HG03095 (cell line): Measurements from ENCODE around the gene PRKAG2.

ENCODE experiments used
- ATAC-seq: cut with Tn5 transposase; IDR thresholded peaks from one replicate; pipeline ENCODE4 v1.9.1; 2021; ENCODE audit warnings: moderate library complexity; ENCODE audit not compliant: unreplicated experiment

The PRKAG2 gene

DNA sequence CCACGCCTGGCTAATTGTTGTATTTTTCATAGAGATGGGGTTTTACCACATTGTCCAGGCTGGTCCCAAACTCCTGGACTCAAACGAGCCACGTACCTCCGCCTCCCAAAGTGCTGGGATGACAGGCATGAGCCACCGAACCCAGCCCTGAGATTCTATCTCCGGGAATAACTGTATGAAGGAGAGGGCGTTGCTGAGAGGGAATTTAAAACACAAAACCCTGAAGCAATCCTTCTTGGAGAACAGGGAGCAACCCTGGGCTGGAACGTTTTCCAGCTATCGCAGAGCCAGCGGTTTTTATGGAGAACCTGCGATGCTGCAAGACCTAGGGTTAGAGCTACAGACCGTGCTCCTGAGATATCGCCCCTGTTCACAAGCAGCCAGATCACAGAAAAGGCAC is 144.6 kb downstream of the PRKAG2 start:
- ATAC-seq = no peak

DNA sequence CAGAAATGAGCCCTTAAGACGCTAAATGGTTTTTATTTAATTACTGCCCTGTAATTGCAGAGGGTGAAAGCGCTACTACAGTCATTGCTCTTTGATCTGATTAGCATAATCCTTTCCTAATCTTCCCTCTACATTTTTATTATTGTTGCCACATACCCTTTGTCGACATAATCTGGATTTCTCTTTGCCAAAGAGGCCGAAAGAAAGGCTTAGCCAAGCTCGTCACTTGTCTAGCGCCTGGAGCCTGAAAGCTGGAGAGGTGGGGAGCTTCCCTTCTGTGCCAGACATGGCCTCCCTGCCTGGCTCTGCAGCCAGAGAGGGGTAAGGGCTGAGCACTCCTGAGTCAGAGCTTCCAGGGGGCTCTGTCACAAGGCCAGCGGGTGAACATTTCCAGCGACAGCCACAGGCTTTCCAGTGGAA is 145.9 kb downstream of the PRKAG2 start:
- no peak for ATAC-seq

DNA sequence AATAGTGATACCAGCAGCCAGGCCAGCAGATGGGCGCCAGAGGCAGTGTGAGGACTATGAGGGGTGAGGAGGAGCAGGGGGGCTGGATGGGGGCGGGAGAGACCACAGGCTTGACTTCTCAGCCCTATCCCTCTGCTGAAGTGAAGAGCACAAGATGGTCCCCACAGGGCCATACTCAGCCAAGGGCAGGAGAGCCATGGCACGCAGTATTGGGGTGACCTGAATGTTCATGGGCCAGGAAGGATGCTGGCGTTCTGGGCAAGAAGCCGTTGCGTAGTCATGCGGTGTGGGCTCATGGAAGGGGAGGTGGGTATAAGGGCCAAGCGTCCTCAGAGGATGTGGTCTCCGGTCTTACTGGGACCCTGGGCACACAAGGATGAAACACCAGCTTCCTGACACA is 146.3 kb downstream of the PRKAG2 start:
- no peak for ATAC-seq

DNA sequence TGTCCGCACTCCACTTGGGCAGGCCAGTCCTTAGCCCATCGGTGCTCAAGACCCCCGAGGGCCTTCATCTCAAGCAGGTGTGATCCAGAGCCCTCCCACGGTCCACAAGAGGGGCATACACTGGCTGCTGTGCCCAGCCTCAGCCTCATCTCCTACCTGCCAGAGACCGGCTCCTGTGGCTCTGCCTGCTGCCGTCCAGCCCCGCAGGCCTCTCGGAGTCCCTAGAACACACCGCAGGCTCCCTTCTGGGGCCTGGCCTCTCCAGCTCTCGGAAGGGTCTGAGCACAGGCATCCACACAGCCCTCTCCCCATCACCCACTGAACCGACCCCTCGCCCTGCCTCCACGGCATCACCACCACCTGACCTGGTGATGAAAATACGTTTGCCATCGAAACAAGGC is 147.4 kb downstream of the PRKAG2 start:
- no peak for ATAC-seq

DNA sequence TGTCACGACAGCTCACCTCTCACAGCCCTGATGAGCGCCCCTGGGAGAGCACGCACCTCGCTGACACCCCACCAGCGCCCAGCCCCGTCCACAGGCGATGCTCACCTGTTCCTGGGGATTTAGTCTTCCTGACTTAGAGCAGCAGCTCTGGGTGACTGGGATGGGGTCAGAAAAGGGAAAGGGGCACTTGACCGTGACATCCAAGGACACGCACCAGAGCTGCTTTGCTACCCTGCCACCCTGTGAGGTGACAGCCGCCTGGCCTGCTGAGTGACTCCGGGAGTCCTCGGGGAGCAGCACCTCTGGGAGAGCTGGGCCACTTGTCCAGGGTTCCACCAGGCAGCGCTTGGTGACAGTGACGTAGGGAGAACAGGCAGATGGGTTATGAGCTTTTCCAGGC is 148.2 kb downstream of the PRKAG2 start:
- ATAC-seq = no peak

DNA sequence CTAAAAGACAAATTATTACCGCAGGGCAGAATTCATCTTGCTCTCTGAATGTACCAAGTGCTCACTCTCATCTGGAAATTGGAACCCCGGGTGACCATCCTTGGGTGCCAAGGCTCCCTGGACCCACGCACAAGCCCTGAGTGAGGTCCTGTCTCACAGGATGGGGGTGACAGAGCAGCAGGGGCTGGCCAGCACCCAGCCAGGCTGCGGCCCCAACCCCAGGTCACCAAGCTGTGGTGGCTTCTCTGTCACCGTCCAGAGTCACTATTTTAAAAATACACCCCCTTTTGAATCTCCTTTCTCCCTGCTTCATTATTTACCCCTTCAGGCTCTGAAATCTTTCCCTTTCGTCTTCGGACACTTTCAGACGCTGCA is 148.6 kb downstream of the PRKAG2 start:
- ATAC-seq = no peak

DNA sequence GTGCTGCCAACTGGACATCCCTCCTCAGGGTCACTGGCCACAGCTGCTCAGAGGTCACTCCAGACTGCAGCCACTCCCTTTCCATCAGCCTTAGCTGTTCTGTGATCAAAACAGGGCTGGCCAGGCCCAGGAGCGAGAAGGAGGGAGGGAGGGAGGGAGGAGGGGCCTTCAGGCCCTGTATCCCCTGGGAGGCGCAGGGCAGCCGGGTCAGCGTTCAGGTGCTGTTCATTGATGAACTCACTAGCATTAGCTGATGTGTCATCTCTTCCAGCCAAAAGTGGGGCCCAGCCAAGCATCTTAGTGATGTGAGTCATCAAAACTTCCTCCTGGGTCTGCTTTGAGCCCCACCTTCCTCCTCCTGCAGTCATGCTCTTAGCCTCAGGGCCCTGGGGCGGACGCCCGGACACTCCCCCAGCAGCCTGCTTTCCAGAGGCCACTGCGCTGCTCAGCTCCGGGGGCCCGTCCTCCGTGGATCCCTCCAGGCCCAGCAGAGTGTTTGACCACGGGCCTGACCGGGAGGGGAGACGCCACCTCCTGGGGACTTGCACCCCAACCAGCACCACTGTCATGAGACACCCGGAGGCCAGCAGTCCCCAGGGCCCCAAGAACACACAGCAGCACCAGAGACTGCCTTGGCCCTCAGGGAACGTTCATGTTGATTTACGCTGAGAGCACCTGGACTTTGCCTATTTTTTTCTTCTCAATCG is 149.2 kb downstream of the PRKAG2 start:
- peak; percentile 81 for ATAC-seq

DNA sequence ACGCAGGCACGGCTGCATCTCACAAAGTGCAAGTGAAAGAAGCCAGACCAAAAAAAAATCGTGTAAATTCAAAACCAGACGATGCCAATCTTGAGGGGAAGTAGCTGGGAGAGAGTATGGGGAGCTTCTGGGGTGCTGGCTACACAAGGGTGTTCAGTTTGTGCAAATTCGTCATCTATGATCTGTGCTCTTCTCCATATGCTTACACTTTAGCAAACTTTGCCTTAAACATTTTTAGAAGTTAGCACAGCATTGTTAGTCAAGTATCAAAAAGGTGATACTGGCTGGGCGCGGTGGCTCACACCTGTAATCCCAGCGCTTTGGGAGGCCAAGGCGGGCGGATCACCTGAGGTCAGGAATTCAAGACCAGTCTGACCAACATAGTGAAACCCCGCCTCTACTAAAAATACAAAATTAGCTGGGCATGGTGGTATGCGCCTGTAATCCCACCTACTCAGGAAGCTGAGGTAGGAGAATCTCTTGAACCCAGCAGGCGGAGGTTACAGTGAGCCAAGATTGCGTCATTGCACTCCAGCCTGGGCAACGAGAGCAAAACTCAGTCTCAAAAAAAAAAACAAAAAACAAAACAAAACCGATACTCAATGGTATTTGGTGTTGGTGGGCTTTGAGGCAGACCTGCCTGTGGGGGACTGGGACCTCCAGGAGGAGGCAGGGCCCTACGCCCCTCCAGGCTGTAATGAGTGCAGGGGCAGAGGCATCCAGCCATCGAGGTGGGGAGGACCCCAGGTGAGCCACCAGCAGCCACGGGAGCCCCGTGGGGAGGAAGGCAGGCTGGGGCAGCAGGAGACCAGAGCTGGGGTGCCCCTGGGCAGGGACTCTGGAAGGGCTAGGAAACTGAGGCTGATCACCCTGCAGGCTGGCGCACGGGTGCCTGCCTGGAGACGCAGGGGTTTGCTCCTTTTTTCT is 150.0 kb downstream of the PRKAG2 start:
- ATAC-seq = no peak

DNA sequence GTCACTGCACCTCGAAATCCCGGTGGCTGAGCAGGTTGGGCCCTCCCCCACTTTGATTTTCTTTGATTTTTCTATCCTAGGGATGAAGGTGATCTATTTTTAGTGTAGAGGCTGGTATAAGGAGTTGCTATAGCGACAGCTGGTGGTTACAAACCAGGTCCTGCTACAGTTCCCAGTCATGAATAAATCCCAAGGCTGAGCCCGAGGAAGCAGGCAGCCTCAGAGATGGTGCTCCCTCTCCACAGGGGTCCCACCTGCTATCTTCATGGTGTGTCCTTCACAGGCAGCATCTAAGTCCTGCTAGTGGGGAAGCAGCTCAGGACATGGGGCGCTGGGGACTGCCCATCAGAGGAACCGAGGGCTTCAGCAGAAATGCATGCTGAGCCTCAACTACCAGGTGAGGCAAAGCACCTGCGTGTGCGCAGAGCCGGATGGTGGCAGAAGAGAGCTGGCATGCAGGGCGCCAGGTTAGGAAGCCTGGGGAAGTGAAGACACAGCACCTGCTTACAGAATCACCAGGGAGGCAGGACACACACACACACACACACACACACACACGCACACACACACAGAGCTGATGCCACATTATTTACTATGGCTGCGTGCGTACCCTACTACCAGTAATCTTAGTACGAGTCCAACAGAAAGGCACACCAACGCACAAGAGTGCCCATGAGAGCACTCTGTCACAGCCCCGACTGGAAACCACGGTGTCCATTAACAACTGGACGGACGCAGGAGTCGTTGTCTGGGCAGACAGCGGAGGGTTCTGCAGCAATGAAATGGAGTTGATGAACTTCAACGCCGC is 150.9 kb downstream of the PRKAG2 start:
- ATAC-seq = no peak

DNA sequence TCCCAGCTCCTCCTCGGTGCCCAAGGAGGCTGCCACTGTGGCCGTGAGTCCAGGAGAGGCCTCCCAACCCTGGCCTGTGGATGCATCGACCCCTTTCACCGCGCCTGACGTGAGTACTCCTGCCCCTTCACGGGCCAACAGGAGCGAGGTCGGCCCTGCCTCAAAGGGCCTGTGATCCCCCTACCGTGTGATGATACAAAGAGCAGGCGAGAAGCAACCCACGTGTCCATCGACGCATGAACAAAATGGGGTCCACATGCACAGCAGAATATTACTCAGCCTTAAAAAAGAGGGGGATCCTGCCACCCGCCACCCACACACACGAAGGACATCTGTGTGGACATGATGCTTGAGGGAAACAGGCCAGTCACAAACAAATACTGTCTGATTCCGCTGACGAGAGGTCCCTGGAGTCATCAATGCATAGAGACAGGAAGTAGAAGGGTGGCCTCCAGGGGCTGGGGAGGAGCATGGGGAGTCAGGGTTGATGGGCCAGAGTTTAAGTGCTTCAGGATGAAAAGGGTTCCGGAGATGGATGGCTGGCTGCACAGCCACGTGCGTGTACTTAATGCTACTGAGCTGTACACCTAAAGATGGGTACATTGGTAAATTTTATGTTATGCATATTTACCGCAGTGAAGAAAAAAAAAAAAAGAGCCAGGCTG is 151.9 kb downstream of the PRKAG2 start:
- no peak for ATAC-seq

DNA sequence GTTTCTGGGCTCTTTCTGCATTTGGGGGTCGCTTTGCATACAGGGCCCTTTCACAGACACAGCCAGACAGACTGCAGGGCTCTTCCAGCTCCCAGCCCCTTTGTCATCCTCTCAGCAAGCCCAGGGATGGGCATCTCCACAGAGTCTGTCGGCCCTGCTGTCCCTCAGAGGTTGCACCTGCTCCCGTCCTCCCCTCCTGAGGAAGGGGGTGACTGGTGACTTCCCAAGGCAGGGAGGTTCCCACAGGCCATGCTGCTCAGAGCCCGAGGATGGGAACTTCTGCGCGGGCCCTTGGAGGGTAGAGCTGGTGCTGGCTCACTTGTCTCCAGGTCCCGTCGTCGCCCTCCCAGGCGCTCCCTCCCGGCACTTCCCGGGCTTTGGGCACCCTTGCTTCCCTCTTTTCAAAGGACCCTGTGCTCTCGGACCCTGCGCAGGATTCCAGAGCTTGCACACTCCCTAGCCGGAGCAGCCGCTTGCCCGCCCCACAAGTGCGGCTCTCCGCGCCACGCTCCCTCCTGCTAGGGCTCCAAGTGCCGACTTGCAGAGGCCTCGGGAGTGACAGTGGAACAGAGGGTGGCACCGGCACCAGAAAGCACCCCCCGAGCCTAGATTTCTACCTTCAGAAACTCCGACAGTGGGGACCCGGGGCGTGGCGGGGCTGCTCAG is 152.5 kb downstream of the PRKAG2 start:
- ATAC-seq = no peak

DNA sequence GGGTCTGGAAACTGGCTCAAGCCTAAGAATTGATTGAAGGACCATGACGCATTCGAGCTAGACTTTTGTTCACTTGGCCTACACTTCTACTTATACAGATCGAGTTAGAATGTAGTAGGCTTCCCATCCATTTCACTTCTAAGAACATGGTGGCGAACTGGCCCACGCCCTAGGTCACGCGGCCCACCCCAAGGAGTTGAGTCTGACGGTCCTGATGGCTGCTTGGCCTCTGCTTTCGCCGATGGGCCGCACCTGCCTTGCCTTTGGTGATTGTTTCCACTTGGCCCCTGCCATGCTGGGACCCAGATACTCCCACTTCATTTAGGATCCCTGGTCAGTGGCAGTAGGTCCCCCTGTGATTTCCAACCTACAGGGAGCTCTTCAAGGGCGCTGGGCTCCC is 153.6 kb downstream of the PRKAG2 start:
- no peak for ATAC-seq

DNA sequence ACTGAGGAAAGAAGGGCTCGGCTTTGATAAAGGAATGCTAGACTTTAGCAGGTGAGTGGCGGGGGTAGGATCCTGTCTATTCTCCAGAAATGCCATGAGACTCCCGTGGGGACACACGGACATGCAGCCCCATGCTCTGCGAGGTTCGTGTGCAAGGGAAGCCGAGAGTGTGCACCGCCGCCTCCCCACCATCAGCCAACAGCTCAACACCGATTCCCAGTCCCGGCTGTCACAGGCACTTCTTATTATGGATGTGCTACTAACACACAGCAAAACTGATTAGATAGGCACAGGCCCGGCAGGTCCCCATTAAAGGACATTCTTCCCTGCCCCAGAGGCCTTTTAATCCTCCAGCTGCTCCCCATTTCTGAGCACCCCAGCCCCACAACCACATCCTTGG is 154.4 kb downstream of the PRKAG2 start:
- ATAC-seq = no peak

DNA sequence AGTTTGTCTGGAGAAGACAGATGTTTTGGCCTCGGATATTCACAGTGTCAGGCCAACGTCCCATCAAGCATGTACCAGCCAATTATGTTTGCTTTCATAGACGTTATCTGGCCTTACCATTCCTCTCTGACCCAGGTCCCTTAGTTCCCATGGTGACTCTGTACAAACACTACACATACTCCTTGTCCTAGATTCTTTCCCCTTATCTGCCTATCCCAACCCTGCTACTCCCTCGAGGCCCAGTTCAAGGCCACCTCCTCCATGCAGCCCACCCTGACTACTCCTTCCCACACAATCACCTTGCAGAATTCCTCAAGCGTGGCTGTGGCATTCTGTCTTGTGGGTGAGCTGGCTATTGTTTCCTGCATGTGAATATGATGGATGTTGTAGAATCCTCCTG is 155.2 kb downstream of the PRKAG2 start:
- ATAC-seq = no peak

DNA sequence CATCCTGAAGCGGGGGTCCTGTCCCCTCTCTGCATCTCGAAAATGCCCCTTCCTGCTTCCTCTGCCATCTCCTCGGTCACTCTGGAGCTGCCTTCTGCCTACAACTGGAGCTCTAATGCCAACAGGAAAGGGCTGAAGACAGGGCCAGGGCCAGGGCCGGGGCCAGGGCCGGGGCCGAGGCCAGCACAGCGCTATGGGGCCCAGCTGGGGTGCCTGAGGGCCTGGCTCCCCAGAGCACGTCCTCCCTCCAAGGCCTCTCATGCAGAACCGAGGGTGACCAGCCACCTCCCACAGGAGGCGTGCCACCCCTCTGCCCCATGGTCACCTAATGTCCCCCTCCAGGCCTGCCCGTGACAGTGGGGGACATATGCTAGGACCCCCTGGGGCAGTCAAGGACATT is 155.7 kb downstream of the PRKAG2 start:
- no peak for ATAC-seq

DNA sequence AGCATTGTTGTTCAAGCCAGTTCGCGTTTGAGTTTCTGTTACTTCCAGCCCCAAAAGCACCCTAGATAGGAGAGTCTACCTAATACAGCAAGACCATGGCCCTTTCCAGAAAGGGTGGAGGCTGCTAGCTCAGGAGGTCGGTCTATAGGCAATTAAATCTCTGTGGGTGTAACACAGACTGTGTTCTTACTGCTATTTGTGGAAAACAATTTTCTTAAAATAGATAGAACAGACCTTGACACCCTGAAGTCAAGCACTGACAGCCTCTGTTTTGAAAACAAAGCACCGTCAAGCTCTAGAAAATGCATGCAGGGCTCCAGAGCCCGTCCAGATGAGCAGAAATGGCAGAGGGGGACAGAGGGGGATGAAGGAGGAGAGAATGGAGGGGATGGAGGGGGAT is 156.6 kb downstream of the PRKAG2 start:
- ATAC-seq = no peak

DNA sequence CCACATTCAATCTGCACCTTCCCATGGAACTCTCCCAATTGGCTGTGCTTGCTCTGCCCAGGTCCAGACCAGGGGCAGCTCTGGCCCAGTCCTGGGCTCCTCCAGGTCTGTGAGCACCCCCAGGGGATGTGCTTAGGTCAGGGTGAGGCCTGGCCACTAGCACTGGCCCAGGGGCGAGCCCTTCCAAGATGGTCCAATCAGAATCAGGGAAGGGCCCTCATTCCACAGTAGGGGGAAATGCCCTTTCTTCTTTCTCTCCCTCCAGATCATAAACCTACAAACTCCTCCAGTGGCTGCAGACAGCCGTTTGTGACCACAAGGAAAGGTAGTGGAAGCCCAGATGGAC is 157.0 kb downstream of the PRKAG2 start:
- no peak for ATAC-seq

DNA sequence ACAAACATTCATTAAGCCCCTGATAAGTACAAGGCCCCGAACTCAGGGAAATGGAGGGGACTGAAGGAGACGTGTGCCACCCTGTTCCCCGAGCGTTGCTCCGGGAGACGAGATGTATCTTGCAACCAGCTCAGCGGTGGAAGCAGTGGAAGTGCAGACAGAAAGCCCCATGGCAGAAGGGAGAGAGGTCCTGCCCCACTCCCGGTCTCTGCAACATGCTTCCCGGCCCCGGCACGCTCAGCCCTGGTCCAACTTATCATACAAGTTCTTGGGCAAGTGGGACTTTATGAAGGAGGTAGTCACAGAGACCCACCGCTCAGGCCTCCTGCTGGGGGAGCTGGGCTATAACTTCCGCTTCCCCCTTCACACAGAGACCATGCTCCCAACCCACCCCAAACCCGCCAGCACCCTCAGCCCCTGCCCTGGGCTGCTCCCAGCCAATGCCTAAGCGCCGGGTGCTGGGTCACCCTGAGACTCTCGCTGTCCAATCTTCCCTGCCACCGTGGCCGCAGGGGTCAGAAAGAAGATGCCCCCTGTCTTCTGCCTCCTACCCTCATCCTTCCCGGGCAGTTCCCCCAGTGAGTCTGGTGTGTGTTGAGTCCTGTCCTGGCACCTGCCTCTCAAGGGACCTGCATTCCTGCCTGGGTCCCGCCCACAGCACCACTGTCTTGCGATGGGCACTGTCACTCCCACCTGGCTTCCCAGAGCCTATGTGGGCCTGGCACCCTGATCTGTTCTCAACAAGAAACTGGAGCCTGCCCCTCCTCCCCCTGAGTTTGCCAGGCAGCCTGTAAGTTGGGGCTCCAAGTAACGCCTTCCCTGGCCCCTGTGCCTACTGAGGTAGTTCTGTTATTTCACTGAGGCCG is 157.7 kb downstream of the PRKAG2 start:
- no peak for ATAC-seq

DNA sequence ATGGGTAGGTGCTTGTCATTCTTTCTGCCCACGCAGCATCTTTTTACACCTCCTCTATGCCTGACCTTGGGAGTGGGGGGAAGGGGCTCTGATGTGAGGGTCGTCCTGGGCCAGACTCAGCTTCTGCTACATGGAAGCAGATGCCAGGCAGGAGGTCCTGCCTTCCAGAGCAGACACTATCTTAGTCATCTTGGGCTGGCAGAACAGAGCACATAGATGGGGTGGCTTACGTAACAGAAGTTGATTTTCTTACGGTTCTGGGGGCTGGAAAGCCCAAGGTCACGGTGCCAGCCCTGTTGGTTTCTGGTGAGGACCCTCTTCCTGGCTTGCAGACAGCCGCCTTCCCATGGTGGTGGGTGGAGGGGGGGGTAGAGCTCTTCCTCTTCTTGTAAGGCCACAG is 159.0 kb downstream of the PRKAG2 start:
- ATAC-seq = no peak

DNA sequence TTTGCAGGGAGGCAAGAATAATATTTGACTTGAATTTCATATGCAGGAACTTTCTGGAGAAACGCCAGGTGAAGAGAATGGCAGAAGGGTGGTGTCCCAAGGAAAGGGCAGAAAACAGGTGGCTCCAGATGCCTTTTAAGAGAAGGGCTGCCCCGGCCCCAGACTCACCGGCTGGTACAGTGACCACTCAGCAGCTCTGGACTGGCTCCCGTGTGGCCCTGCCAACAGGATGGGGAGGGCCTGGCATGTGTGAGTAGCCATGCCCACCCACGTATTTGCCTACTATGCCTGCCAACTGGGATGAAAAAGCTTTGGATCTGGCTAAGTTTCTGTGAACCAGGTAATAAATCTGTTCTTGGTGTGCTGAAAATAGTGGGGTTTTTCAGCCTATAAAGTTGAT is 159.5 kb downstream of the PRKAG2 start:
- no peak for ATAC-seq
